GM15510 (cell line): Measurements from ENCODE around the gene ZFYVE27.

Source experiments
- POLR2A ChIP-seq: IDR thresholded peaks from 3 replicates; pipeline ENCODE4 v1.6.1; 2011; ENCODE audit warnings: borderline replicate concordance; ENCODE audit not compliant: insufficient read length; ENCODE audit errors: extremely low read depth

The ZFYVE27 gene

GRCh38 chr10:97766996-97767924 lies 30.3 kb downstream of the ZFYVE27 start:
- no peak for TF ChIP-seq POLR2A

- TF ChIP-seq POLR2A = no peak
Measured at GRCh38 chr10:97768322-97769315, 31.7 kb downstream of the ZFYVE27 start.

- no peak for TF ChIP-seq POLR2A
Measured at GRCh38 chr10:97770255-97770654, 33.3 kb downstream of the ZFYVE27 start.

GRCh38 chr10:97771055-97771891 lies 34.3 kb downstream of the ZFYVE27 start:
- TF ChIP-seq POLR2A = no peak

GRCh38 chr10:97771913-97772823 lies 35.2 kb downstream of the ZFYVE27 start, which contains the start of gene SFRP5:
Gene SFRP5, minus strand, starts transcription at chr10:97771999. Its CDS starts 166 bp downstream, at chr10:97771833.
- no peak for TF ChIP-seq POLR2A

GRCh38 chr10:97773096-97773495 lies 36.2 kb downstream of the ZFYVE27 start:
- no peak for TF ChIP-seq POLR2A

GRCh38 chr10:97774811-97775294 lies 37.9 kb downstream of the ZFYVE27 start:
- no peak for TF ChIP-seq POLR2A

GRCh38 chr10:97777143-97777542 lies 40.2 kb downstream of the ZFYVE27 start:
- TF ChIP-seq POLR2A = no peak

- TF ChIP-seq POLR2A = no peak
Measured at GRCh38 chr10:97778452-97779302, 41.7 kb downstream of the ZFYVE27 start.

- no peak for TF ChIP-seq POLR2A
Measured at GRCh38 chr10:97779492-97779891, 42.6 kb downstream of the ZFYVE27 start.

GRCh38 chr10:97779975-97780374 lies 43.0 kb downstream of the ZFYVE27 start:
- no peak for TF ChIP-seq POLR2A
